HL-60 (cell line): ENCODE results near the gene FUT7.

Experiments
- GABPA ChIP-seq: IDR thresholded peaks from 2 replicates; pipeline ENCODE4 v1.6.1; 2012; ENCODE audit warnings: low read depth
- REST ChIP-seq: IDR thresholded peaks from 2 replicates; pipeline ENCODE4 v1.6.1; 2012; ENCODE audit warnings: low read depth; ENCODE audit not compliant: insufficient replicate concordance
- SPI1 ChIP-seq: IDR thresholded peaks from 2 replicates; pipeline ENCODE4 v1.6.1; 2012; ENCODE audit warnings: low read depth, mild to moderate bottlenecking, borderline replicate concordance
- TF ChIP-seq, protein P1 (sequence below): IDR thresholded peaks from one replicate; pipeline ENCODE4 v1.5.1; 2011; ENCODE audit warnings: low read length, control low read depth, inconsistent platforms; ENCODE audit not compliant: insufficient read depth

- TF ChIP-seq, protein P1, sequence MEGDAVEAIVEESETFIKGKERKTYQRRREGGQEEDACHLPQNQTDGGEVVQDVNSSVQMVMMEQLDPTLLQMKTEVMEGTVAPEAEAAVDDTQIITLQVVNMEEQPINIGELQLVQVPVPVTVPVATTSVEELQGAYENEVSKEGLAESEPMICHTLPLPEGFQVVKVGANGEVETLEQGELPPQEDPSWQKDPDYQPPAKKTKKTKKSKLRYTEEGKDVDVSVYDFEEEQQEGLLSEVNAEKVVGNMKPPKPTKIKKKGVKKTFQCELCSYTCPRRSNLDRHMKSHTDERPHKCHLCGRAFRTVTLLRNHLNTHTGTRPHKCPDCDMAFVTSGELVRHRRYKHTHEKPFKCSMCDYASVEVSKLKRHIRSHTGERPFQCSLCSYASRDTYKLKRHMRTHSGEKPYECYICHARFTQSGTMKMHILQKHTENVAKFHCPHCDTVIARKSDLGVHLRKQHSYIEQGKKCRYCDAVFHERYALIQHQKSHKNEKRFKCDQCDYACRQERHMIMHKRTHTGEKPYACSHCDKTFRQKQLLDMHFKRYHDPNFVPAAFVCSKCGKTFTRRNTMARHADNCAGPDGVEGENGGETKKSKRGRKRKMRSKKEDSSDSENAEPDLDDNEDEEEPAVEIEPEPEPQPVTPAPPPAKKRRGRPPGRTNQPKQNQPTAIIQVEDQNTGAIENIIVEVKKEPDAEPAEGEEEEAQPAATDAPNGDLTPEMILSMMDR: no peak
- no peak for TF ChIP-seq GABPA
- TF ChIP-seq REST: peak; percentile 29
- no peak for TF ChIP-seq SPI1
These were observed 39.7 kb downstream of the FUT7 start, which contains the start of gene PAXX for GRCh38 chr9:136991993-136992818.
